ENCODE data around the gene COPB2.
"Not testable (repeated sequence)": the region's sequence is repeated elsewhere in the genome, so short reads cannot be mapped to it uniquely, and the experiment has no call there.

COPB2 gene

DNA sequence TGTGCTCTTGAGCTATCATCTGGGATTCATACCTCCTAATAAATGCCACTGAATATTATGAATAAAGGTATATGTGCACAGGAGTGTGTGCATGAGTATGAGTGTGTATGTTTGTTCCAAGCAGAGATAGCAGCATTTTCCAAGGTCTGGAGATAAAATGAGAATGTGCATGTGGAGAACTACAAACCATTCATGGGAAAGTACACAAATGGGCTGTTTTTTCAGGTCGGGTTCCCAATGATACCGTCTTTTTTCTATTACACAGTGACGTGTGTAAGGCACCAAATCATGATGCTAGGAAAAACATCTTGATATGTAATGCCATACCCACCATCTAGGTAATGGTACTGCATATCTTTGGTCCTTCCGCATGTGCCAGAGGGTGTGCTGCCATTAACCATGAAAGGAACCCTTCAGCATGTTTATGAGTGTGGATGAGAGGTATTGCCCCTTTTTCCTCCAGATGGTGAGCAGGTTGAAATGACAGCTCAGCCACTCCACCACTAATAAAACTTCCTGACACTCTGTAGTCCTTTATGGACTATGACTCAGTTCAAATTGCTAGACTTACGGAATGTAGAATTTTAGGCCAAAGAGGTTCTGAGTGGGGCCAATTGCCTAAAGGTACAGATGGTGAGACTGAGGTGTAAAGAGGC, 36.4 kb upstream of the COPB2 start:
- no peak for DNase-seq (ENCODE audit: low read depth)
- TF ChIP-seq, protein P1, sequence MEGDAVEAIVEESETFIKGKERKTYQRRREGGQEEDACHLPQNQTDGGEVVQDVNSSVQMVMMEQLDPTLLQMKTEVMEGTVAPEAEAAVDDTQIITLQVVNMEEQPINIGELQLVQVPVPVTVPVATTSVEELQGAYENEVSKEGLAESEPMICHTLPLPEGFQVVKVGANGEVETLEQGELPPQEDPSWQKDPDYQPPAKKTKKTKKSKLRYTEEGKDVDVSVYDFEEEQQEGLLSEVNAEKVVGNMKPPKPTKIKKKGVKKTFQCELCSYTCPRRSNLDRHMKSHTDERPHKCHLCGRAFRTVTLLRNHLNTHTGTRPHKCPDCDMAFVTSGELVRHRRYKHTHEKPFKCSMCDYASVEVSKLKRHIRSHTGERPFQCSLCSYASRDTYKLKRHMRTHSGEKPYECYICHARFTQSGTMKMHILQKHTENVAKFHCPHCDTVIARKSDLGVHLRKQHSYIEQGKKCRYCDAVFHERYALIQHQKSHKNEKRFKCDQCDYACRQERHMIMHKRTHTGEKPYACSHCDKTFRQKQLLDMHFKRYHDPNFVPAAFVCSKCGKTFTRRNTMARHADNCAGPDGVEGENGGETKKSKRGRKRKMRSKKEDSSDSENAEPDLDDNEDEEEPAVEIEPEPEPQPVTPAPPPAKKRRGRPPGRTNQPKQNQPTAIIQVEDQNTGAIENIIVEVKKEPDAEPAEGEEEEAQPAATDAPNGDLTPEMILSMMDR (conservative IDR thresholded peaks at IDR 0.05; ENCODE audit: low read length): no peak

DNA sequence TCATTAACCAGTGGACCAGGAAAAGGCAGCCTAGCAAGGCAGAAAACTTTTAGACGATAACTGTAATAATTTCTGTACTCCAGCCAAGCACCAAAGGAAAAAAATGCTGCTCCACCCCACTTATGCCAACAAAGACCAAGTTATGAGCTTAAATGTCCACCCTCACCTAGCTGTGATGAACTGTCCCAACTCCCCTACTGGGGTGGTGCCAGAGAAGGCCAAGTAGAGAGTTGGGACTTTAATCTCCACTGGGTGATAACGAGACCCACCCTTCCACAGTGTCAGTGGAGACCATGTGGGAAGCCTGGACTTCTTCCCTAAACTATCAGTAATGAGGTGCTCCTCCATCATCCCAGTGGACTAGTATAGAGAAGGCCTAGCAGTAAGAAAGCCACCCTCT, 33.8 kb upstream of the COPB2 start:
- H3K4me3 ChIP-seq (ENCODE audit: low read length): no peak overlapping the region
- TF ChIP-seq, protein P1 (conservative IDR thresholded peaks at IDR 0.05; ENCODE audit: low read length): no peak
- no peak for DNase-seq (ENCODE audit: low read depth)

More for the DNA sequence above, 36.4 kb upstream of the COPB2 start:
- H3K4me3 ChIP-seq (ENCODE audit: low read length): no peak overlapping the region

DNA sequence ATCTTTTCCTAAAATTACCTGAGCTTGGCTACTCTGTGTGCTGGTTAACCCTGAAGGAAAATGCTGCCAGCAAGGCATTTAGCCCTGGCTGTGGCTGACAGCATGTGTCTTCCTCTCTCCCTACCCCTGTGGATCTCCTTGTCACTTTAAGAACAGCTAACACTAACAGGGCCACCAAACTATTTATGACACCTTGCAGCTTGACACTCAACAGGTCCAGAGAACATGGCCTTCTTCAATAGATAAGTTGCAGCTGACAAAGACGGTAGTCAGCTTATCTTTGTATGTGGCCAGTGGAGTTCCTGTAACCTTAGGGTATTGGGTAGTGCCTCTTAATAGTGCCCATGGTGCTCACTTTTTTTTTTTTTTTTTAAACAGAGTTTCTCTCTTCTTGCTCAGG, 32.0 kb upstream of the COPB2 start:
- H3K4me3 ChIP-seq (ENCODE audit: low read length): no peak overlapping the region
- DNase-seq (ENCODE audit: low read depth): no peak
- TF ChIP-seq, protein P1 (conservative IDR thresholded peaks at IDR 0.05; ENCODE audit: low read length): no peak

DNA sequence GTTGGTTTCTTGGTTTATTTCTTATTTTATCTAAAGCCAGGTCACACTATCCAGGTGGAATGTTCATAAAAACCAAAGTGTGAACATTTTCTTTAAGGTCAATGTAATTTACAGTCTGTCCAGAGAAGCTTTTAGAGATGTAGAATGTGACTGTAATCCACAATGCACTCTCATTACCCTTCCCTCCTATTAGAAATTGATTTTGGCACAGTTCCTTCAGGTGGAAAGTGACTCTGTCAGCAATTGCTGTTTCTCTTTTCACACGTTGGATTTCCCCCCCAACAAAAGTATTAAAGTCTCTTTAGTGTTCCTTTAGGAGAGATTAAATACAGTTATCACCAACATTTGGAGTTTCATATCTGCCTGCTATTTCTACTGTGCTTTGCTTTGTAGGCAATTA, 31.6 kb upstream of the COPB2 start:
- TF ChIP-seq, protein P1 (conservative IDR thresholded peaks at IDR 0.05; ENCODE audit: low read length): no peak
- H3K4me3 ChIP-seq (ENCODE audit: low read length): no peak overlapping the region
- DNase-seq (ENCODE audit: low read depth): no peak

DNA sequence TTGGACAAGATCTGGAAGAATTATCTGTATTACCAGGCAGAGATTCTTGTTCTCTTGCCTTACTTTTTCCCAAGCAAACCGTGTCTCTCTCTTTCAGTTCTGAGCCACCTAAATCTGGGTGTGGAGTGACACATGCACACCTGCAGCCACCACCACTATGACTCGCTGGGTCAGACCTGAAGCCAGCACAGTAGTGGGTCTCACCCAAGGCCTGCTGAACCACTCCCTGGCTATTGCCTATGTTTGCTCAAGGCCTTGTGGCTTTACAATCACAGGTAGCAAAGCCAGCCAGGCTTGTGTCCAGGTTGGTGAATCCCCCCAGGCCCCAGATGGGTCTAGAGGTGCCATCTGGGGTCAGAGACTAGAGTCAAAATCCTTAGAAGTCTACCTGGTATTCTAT, 28.7 kb upstream of the COPB2 start:
- TF ChIP-seq, protein P1 (conservative IDR thresholded peaks at IDR 0.05; ENCODE audit: low read length): no peak
- no peak for DNase-seq (ENCODE audit: low read depth)
- no peak overlapping the region for H3K4me3 ChIP-seq (ENCODE audit: low read length)

DNA sequence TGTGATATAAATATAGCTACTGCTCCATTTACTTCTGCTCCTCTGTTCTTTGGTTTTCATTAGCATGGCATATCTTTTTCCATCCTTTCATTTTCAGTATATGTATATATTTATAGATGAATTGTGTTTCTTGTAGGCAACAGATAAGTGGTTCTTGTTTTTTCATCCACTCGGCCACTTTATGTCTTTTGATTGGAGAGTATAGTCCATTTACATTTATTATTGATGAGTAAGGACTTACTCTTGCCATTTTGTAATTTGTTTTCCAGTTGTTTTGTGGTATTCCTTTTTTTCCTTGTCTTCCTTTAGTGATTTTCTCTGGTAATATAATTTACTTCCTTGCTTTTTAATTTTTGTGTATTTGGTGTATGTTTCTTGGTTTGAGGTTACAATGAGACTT, 26.8 kb upstream of the COPB2 start:
- TF ChIP-seq, protein P1 (conservative IDR thresholded peaks at IDR 0.05; ENCODE audit: low read length): no peak
- no peak overlapping the region for H3K4me3 ChIP-seq (ENCODE audit: low read length)
- no peak for DNase-seq (ENCODE audit: low read depth)

DNA sequence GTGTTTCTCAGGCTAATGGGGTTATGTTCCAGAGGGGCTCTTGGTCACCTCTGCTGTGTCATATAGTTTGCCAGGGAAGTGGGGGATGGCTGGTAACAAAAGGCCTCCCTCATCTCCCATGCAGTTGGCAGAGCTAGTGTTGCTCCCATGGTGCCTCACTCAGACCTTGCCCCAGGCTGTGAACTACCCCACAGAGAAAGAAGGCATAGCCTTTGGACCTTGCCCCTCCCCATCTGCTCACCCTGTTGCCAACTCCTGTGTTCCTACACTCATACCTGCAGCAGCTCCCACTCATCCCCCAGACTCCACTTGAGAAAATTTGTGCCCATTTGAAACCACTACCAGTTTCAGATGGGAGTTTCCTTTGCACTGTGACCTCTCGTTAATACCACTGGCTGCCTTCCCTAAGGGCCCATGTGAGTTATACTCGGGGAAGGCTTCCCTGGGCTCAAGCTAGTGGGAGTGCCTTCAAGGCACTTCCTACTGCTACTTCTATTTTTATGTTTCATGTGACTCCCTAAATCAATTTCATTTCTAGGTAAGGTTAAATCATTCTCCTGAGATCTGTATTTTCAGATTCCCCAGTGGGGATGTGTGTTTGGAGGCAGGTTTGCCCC, 25.3 kb upstream of the COPB2 start:
- TF ChIP-seq, protein P1 (conservative IDR thresholded peaks at IDR 0.05; ENCODE audit: low read length): no peak
- no peak for DNase-seq (ENCODE audit: low read depth)
- H3K4me3 ChIP-seq (ENCODE audit: low read length): no peak overlapping the region

DNA sequence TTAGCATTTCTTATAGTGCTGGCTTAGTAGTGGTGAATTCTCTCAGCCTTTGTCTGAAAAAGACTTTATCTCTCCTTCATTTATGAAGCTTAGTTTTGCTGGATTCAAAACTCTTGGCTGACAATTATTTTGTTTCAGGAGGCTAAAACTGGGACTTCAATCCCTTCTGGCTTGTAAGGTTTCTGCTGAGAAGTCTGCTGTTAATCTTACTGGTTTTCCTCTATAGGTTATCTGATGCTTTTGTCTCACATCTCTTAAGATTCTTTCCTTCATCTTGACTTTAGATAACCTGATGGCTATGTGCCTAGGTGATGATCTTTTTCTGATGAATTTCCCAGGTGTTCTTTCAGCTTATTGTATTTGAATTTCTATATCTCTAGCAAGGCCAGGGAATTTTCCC, 23.4 kb upstream of the COPB2 start:
- H3K4me3 ChIP-seq (ENCODE audit: low read length); DNase-seq (ENCODE audit: low read depth): not testable (repeated sequence)

DNA sequence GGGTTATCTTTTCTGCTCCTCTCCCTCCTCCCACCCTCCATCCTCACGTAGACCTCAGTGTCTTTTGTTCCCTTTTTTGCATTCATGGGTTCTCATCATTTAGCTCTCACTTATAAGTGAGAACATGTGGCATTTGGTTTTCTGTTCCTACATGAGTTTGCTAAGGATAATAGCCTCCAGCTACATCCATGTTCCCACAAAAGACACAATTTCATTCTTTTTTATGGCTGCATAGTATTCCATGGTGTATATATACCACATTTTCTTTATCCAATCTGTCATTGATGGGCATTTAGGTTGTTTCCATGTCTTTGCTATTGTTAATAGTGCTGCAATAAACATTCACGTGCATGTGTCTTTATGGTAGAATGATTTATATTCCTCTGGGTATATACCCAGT, 11.7 kb upstream of the COPB2 start:
- H3K4me3 ChIP-seq (ENCODE audit: low read length); DNase-seq (ENCODE audit: low read depth): not testable (repeated sequence)

Measured in AG10803 (cell line).